ENCODE results near the gene KLF2.

The KLF2 gene

DNA sequence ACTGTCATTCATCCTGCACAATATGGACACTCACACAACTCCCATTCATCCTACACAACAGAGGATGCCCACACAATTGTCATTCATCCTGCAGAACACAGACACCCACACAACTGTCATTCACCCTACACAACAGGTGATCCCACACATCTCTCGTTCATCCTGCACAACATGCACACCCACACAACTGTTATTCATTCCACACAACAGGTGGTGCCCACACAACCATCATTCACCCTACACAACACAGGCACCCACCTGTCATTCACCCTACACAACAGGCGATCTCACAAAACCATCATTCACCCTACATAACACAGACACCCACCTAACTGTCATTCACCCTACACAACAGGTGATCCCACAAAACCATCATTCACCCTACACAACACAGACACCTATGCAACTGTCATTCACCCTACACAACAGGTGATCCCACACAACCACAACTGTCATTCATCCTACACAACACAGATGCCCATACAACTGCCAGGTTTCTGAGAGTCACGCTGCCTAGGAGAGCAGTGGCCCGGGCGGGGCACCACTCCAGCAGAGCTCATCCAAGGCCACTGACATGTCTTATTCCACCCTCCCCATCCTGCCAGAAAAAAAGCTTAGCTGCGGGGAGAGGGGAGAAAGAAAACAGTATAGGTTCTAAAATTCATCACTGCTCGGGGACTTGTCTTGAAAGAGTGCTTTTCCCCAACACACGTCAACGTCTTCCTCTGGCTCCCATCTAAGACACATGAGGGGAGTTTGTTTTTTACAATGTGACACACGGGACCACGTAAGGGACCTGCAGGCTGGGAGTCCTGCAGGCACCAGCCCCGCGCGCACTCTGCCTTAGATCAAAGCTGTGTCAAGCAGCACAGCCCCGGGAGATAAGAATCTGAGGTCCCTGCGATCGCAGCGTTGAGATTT, 44.0 kb downstream of the KLF2 start:
- Mint-ChIP-seq H3K4me1 (ENCODE audit: low read depth) (peaks cover 78% of the 10 kb centered on the region), H3K4me3 (no peak overlapping the region), H3K27me3 (peaks cover 29% of the 10 kb centered on the region), H3K27ac (no peak overlapping the region), H3K9me3 (no peaks in the 10 kb centered on the region), H3K36me3 (ENCODE audit: low read depth) (peaks cover 26% of the 10 kb centered on the region)
- intact Hi-C loops (cut with micrococcal nuclease), result loop anchor here (5.0 kb wide), 1 partner anchor 41 kb away; no protein-coding TSS in a partner anchor

DNA sequence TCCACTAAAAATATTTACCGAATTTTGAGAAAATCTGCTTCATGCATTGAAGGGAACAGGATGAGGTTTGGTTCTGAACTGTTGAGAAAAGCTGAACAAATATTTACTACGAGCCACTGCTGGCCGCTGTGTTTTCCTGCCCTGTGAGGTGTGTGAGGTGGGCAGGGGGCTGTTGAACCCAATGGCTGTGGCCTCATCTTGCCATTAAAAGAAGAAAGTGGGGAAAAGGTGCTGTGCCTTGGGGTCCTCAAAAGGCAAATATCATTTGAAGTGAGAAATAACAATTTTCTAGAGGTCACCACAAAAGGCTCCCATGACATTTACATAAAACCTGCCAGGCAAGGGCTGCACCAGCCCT, 44.7 kb downstream of the KLF2 start:
- Mint-ChIP-seq H3K36me3 (ENCODE audit: low read depth) (peaks cover 26% of the 10 kb centered on the region), H3K27ac (no peak overlapping the region), H3K4me3 (no peak overlapping the region), H3K4me1 (ENCODE audit: low read depth) (peaks cover 78% of the 10 kb centered on the region), H3K9me3 (no peaks in the 10 kb centered on the region), H3K27me3 (peaks cover 23% of the 10 kb centered on the region)
- intact Hi-C loops (cut with micrococcal nuclease), result loop anchor here (5.0 kb wide), 1 partner anchor 42 kb away; no protein-coding TSS in a partner anchor

DNA sequence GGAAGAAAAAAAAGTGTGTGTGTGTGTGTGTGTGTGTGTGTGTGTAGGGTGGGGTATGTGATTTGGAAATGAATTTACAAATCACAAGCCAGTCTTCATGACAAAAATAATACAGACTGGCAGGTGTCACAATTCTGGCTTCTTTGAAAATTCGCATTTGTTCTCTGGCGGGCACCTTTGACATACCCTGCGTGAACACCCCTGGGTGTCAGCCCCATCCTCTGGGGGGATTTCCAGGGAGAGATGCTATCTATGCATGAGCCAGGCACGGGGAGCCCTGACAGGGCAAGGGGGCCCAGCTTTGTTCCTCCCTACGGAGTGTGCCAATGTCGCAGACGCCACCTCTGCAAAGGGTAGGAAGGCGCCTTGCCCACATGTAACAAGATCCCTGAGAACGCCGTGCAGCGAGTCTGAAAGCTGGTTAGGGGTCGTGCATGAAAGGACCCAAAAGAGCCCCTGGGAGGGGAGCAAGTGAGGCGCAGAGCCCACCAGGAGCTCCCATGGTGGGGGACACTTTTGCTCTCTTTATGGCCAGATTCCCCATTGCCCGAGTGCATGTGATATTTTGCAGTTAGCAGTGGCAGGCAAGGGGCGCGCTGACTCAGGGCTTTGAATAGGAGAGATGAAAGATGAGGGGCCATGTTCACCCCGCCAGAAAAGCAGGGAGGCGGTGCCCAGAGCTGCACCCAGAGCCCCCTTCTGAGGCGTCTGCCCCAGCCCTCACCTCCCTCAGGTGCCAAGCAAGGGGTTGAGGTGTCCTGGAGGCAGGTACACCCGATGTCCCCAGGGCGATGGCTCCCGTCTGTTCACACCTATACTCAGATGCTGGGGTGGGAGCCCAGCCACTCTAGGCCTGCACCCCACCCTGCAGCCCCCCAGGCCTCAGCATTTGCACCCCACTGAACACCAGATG, 45.3 kb downstream of the KLF2 start:
- Mint-ChIP-seq H3K27me3 (peaks cover 18% of the 10 kb centered on the region), H3K9me3 (no peaks in the 10 kb centered on the region), H3K27ac (peak overlapping the region; percentile 82), H3K36me3 (ENCODE audit: low read depth) (peaks cover 29% of the 10 kb centered on the region), H3K4me3 (no peak overlapping the region), H3K4me1 (ENCODE audit: low read depth) (peaks cover 75% of the 10 kb centered on the region)
- intact Hi-C loops (cut with micrococcal nuclease), result loop anchor here (5.0 kb wide), 1 partner anchor 43 kb away; no protein-coding TSS in a partner anchor

DNA sequence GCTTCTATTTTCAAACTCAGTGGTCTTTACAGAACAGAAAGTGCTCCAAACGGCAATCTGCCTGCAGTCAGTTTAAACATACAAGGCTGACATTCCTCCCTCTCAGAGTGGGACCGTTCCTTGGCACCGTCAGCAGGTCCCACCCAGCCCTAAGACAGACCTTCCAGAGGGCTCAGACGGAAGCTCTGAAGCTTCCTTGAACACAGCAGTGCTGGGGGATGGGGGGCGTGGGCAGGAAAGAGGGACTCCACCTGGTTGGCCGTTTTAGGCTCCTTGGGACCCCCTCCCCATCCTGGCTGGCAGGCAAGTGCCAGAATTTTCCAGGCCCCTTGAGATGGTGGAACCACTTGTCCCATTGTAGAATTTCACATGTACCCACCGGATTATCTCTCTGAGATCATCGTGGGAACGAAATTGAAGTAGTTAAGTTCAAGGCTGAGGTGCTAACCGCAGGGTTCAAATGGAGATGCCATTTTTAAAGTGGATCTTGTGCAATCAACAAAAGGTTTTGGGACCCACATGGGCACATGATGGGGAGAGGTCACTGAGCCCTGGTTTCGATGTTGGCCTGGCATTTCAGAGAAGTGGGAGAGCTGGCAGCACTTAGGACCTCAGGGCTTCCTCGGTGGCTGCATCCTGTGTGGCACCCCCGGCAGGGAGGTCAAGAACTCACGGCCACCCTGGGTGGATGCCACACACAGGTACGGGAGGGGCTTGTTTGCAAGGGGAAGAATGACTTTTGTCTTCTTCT, 46.2 kb downstream of the KLF2 start:
- Mint-ChIP-seq H3K9me3 (no peaks in the 10 kb centered on the region), H3K4me3 (peak overlapping the region; percentile 47), H3K4me1 (ENCODE audit: low read depth) (peaks cover 66% of the 10 kb centered on the region), H3K27me3 (peaks cover 10% of the 10 kb centered on the region), H3K27ac (peak overlapping the region; percentile 82), H3K36me3 (ENCODE audit: low read depth) (peaks cover 38% of the 10 kb centered on the region)
- intact Hi-C loops (cut with micrococcal nuclease), result no loop called here

DNA sequence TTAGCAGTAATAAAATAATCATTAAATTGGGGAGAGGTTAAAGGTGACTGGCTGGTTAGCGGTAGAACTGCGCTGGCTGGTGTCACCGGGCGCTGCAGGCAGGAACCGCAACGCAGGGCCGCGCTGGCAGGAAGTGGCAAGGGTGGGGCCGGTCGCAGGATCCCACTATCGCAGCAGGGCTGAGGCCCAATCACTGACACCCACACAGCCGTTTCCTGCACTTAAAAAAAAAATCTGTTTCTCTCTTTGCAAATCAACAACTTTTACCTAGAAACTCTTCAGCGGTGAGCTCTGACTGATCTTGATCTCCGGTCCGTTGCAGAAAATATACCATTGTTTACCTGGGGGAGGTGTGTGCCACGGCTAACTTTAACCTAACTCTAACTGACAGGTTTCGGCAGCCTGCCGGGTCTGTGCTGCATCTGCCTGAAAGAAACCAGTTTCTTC, 46.9 kb downstream of the KLF2 start:
- peaks cover 8% of the 10 kb centered on the region for H3K27me3 Mint-ChIP-seq
- intact Hi-C loops (cut with micrococcal nuclease), result no loop called here
- peaks cover 58% of the 10 kb centered on the region for H3K4me1 Mint-ChIP-seq (ENCODE audit: low read depth)
- no peaks in the 10 kb centered on the region for H3K9me3 Mint-ChIP-seq
- H3K4me3 Mint-ChIP-seq, result peak overlapping the region; percentile 47
- H3K36me3 Mint-ChIP-seq (ENCODE audit: low read depth), result peaks cover 46% of the 10 kb centered on the region
- peak overlapping the region; percentile 82 for H3K27ac Mint-ChIP-seq

DNA sequence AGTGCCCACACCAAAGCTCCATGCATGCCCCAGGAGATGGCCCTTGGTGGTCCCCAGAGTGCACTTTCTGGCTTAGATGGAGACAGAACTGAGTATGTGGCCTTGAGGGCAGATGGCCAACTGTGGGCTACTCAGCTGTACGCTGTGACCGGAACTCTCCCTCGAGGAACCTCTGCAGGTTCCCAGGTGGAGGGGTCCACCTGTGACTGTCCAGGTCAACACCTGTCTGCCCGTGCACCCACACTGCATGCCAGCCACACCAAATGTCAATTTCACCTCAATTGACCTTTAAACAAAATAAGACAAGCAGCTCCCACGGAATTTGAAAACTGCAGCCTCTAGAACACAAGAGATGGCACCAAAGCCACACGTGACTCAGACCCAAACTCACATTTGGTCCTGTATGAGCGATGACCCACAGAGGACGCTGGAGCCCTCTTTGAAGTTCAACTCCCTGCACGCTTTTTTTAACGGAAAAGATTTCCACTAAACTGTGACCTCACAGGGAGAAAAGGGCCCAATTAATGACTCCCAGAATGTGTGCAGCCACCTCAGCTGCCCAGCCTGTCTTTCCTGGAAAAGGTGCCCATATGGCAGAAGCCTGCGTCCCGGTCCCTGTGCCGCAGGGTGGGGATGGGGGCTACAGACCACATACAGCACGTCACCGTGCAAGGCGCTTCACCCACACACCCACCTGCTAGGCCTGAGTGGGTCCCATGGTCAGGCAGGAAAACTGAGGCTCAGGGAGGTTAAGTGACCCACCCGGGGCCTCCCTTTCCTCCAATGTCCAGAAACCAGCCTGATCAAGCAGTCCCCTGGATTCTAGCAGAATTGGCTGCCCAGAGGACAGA, 47.7 kb downstream of the KLF2 start:
- Mint-ChIP-seq H3K4me3 (peak overlapping the region; percentile 47), H3K9me3 (no peaks in the 10 kb centered on the region), H3K36me3 (ENCODE audit: low read depth) (peaks cover 53% of the 10 kb centered on the region), H3K27ac (peak overlapping the region; percentile 82), H3K27me3 (peaks cover 6% of the 10 kb centered on the region), H3K4me1 (ENCODE audit: low read depth) (peaks cover 51% of the 10 kb centered on the region)
- intact Hi-C loops (cut with micrococcal nuclease), result no loop called here

DNA sequence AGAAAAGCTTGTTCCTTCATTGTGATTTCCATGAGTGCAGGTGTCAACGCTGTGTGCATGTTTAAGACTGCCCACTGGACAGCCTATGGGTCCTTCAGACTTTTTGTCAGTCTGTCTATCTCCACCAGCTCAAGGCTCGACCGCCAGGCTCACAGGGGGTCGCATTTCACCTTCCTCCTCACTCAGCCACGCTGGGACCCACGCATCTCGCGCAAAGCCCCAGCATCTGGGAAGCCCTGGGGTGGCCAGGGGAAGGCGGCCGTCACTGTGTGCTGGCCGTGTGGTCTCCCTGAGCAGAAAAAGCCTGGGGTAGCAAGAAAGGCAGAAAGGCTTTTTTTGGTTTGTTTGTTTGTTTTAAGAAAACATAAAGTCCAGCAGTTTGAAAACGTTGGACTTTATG, 48.5 kb downstream of the KLF2 start:
- Mint-ChIP-seq H3K9me3 (no peaks in the 10 kb centered on the region), H3K4me1 (ENCODE audit: low read depth) (peaks cover 48% of the 10 kb centered on the region)
- intact Hi-C loops (cut with micrococcal nuclease), result no loop called here

DNA sequence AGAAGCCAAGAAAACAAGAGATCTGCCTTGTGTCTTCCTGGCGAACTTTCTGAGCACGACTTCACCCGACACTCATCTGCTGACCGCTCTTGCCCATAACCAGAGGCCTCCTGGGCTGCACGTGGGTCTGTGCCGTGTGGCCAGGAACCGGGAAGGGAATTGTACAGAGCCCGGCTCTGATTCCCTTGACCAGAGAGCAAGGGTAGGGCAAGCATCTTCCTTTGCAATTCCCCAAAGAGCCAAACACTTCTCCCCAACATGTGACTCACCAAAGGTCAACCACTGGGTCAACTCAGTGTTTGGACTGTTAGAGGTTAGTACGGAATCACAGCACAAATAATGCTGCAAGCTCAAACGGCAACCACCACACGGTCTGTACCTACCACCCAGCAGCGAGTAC, 48.9 kb downstream of the KLF2 start:
- peaks cover 48% of the 10 kb centered on the region for H3K4me1 Mint-ChIP-seq (ENCODE audit: low read depth)
- H3K4me3 Mint-ChIP-seq, result no peak overlapping the region
- peaks cover 6% of the 10 kb centered on the region for H3K27me3 Mint-ChIP-seq
- H3K36me3 Mint-ChIP-seq (ENCODE audit: low read depth), result peaks cover 65% of the 10 kb centered on the region
- H3K27ac Mint-ChIP-seq, result peak overlapping the region; percentile 47
- intact Hi-C loops (cut with micrococcal nuclease), result no loop called here
- H3K9me3 Mint-ChIP-seq, result no peaks in the 10 kb centered on the region

More for the DNA sequence above, 48.5 kb downstream of the KLF2 start:
- peak overlapping the region; percentile 47 for H3K27ac Mint-ChIP-seq
- no peak overlapping the region for H3K4me3 Mint-ChIP-seq
- peaks cover 6% of the 10 kb centered on the region for H3K27me3 Mint-ChIP-seq
- peaks cover 61% of the 10 kb centered on the region for H3K36me3 Mint-ChIP-seq (ENCODE audit: low read depth)

DNA sequence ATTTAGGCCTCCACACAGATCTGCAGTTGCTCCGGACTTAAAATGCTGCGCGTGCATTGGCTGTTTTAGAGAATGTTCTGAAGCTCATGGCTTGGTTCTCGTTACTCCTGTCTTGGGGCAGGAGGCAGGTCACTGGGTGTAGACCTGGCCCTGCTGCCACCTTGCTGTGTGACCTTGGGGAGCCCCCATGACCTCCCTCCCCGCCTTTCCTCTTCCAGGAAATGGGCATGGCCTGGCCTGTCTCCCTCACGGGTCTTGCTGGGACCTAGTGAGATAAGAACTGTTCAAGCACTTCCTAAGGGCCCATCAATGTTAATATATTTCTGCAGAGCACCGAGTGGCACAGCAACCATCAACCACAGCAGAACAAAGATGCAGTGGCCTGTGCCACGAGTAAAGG, 49.4 kb downstream of the KLF2 start:
- intact Hi-C loops (cut with micrococcal nuclease), result no loop called here

DNA sequence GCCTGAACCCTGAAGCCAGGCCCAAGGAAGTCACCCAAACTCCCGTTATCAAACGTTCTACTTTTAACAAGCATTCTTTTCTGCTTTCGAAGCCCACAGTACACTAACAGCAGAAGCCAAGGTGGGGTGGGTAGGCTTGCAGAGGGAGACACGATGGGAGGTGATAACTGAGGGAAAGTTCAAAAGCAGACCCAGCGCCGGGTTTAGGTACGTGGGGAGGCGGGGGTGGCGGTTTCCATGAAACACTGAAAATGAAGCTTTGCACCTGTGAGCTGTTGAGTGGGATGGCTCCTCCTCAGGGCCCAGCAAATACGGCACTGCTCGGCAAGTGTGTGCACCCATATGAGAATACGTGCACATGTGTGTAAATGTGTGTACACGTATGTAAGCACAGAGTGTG, 49.8 kb downstream of the KLF2 start:
- Mint-ChIP-seq H3K4me3 (no peak overlapping the region), H3K36me3 (ENCODE audit: low read depth) (peaks cover 71% of the 10 kb centered on the region), H3K9me3 (no peaks in the 10 kb centered on the region), H3K27ac (no peak overlapping the region), H3K4me1 (ENCODE audit: low read depth) (peaks cover 48% of the 10 kb centered on the region), H3K27me3 (peaks cover 6% of the 10 kb centered on the region)
- intact Hi-C loops (cut with micrococcal nuclease), result no loop called here

More for the DNA sequence above, 49.4 kb downstream of the KLF2 start:
- H3K4me1 Mint-ChIP-seq (ENCODE audit: low read depth), result peaks cover 48% of the 10 kb centered on the region
- H3K9me3 Mint-ChIP-seq, result no peaks in the 10 kb centered on the region
- H3K36me3 Mint-ChIP-seq (ENCODE audit: low read depth), result peaks cover 70% of the 10 kb centered on the region
- H3K27me3 Mint-ChIP-seq, result peaks cover 6% of the 10 kb centered on the region
- no peak overlapping the region for H3K27ac Mint-ChIP-seq
- no peak overlapping the region for H3K4me3 Mint-ChIP-seq

DNA sequence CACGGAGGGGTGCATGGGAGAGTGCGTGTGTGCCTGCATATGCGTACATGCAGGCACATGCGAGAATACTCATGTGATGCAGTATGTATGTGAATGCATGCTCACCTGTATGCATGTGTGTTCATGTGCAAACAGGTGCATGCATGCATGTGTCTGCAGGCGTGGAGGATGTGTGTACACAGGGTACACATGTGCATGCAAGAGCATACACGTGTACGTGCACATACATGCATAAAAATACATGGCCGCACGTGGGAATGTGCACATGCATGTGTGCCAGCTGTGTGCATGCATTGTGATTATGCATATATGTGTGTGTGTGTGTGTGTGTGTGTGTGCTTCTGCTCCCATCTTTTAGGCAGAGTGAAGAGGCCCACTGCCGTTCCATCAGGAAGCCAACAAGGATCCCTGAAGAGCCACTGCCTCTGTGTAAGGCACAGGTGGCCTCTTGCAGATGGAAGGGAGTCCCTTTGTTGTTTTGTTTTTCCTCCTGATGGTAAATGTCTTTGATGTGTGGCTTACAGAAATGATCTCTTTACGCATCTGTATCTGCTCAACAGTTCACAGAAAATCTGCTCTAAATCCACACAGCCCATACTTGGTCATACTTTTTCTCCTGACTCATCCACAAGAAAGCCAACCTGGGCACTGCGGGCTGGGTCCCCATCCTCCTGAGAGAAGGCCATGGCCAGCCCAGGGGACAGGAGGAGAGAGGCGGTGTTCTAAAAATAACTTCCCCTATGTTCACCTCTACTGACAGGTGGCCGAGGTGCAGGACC, 50.7 kb downstream of the KLF2 start:
- H3K4me1 Mint-ChIP-seq (ENCODE audit: low read depth), result peaks cover 42% of the 10 kb centered on the region
- H3K9me3 Mint-ChIP-seq, result no peaks in the 10 kb centered on the region
- intact Hi-C loops (cut with micrococcal nuclease), result no loop called here
- H3K27ac Mint-ChIP-seq, result no peak overlapping the region
- H3K4me3 Mint-ChIP-seq, result no peak overlapping the region
- H3K36me3 Mint-ChIP-seq (ENCODE audit: low read depth), result peaks cover 70% of the 10 kb centered on the region
- peaks cover 6% of the 10 kb centered on the region for H3K27me3 Mint-ChIP-seq

DNA sequence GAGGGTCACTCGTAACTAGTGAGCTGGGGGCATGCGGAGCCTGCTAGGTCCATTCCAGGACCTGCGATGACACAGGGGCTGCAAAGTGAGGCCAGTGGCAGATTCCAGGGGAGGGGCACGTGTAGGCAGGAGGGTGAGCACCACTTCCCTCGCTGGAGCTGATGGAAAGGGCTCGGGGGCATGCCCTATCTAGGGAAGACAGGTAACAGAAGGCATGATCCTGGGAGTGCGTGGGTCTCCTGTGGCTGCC, 51.2 kb downstream of the KLF2 start:
- peaks cover 6% of the 10 kb centered on the region for H3K27me3 Mint-ChIP-seq

More for the DNA sequence above, 51.2 kb downstream of the KLF2 start:
- Mint-ChIP-seq H3K27ac (no peak overlapping the region), H3K36me3 (ENCODE audit: low read depth) (peaks cover 70% of the 10 kb centered on the region), H3K4me3 (no peak overlapping the region), H3K4me1 (ENCODE audit: low read depth) (peaks cover 37% of the 10 kb centered on the region), H3K9me3 (no peaks in the 10 kb centered on the region)
- intact Hi-C loops (cut with micrococcal nuclease), result no loop called here
